Measurements from ENCODE around the gene HUS1.
"Not testable (repeated sequence)": the region's sequence is repeated elsewhere in the genome, so short reads cannot be mapped to it uniquely, and the experiment has no call there.

Gene HUS1

DNA sequence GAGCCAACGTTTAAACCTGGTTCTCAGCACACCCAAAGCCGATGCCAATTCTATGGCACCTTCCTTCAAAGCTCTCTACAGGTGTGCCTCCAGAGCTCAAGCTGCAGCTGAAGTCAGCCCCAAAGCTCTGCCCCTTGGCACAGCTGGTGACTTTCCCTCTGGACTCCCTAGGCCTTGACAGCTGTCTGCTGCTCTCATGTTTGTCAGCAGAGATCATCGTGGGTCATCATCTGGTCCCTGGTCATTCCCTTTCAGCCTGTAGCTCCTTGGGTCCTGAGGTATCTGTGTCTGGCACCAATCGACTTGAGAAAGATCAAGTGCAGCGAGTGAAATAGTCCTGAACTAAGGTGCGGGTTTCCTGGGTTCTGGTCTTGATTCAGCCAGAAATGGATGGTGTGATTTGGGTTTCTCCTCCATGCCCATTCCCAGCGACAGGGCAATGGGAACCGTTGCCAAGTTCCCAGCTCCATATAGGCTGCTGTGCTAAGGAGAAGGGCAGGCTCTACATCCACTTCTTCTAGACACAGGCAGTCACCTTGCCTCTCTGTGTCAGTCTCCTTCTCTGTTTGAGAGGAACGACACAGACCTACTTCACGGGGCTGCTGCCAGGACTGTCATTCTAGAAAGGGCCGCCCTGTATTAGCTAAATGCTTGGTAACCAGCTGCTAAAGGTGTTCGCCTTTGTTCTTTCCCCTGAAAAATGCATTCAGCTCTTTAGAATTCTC, 34.7 kb downstream of the HUS1 start:
- no peak for DNase-seq (ENCODE audit: low spot score)

GRCh38 chr7:47943676-47944474, 35.5 kb downstream of the HUS1 start:
- DNase-seq (ENCODE audit: low spot score): no peak

- not testable (repeated sequence) for DNase-seq (ENCODE audit: low spot score)
These were observed 36.8 kb downstream of the HUS1 start for GRCh38 chr7:47942651-47943050.

DNA sequence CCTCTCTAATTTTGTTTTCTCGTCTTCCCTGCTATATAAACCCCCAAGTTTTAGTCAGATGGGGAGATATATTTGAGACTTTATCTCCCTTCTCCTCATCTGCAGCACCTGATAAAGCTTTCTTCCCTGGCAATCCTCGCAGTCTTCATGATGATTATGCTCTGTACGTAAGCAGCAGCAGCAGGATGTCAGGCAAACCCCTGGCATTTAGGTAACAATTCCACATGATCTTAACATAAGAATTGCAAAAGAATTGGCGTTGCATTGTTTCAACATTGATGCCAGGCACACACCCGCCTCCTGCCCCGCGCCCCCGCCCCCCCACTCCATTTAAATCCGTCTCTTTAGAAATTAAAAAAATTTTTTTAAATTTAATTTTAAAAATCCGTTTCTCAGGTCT, 37.3 kb downstream of the HUS1 start:
- DNase-seq (ENCODE audit: low spot score): no peak

- DNase-seq (ENCODE audit: low spot score): no peak
These were observed 38.1 kb downstream of the HUS1 start for GRCh38 chr7:47941136-47941844.

GRCh38 chr7:47940088-47941013, 39.1 kb downstream of the HUS1 start:
- no peak for DNase-seq (ENCODE audit: low spot score)

DNA sequence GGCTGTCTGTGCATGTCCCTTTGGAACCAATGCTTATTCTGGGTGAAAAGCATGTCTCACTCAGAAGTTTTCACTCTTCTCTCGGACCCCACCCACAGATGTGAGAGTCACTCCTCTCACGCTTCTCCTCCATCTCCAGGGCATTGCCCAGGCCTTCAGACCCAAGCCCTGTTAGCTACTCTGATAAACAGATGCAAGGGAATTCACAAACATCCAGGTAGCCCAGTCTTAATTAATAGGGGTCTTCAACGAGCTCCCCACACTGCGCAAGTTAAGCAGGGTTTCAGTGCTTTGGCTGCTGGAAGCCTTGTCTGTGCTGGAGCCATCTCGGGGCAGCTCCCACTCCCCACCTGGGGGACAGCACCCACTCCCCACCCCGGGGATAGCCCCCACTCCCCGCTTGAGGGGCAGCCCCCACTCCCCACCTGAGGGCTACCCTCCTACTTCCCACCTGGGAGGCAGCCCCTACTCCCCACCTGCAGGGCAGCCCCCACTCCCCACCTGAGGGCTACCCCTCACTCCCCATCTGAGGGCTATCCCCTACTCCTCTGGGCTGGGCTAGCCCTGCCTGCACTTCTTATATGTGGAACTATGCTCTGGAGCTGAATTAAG, 39.9 kb downstream of the HUS1 start:
- DNase-seq (ENCODE audit: low spot score): no peak

- no peak for DNase-seq (ENCODE audit: low spot score)
These were observed 40.7 kb downstream of the HUS1 start for GRCh38 chr7:47938574-47939165.

GRCh38 chr7:47937711-47938573, 41.5 kb downstream of the HUS1 start:
- DNase-seq (ENCODE audit: low spot score): no peak

DNA sequence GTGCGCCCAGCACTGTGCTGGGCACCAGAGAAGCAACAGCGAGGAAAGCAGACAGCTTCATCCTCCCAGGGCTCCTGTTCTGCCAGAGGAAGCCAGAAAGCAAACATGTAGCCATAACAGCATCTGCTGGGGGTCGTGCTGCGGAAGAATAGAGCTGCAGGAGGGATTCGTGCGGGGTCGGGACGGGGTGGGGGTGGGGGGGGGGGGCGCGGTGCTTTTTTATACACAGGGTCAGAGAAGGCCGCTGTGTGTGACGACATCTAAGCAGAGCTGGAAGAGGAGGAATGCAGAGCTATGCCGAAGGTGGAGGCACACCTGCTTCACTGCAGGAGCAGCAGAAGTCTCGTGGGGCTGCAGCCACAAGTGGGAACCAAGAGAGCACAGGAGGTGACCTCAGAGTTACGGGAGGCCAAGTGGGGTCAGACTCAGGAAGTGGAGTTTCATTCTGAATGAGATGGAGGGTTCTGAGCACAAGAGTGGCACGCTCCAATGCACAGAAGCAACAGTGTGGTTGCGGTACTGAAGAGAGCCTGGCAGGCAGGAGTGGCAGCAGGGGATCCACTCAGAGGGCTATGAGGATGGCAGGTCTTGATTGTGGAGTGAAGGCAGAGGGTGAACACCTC, 42.2 kb downstream of the HUS1 start:
- no peak for DNase-seq (ENCODE audit: low spot score)

GRCh38 chr7:47936323-47936722, 43.1 kb downstream of the HUS1 start:
- DNase-seq (ENCODE audit: low spot score): no peak

- no peak for DNase-seq (ENCODE audit: low spot score)
These were observed 44.1 kb downstream of the HUS1 start for GRCh38 chr7:47935336-47935735.

DNA sequence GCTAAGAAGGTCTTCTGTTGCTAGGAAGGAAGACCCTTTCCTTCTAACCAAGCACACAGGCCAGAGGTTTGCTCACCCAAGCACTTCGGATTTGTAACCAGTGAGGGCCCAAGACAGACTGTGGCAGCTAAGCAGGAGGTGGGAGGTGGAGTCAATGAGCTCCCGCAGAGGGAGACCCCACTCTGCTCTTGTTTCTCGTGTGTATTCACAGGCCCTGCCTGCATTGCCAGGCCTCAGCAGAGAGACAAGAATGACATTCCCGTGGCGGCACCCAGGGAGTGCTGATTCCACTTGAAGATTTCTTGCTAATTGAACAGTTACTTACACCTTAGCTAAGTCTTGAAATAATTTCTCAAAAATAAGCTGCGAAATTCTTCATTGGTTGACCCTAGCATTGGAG, 44.6 kb downstream of the HUS1 start:
- DNase-seq (ENCODE audit: low spot score): no peak

GRCh38 chr7:47933215-47933614, 46.2 kb downstream of the HUS1 start:
- DNase-seq (ENCODE audit: low spot score): no peak

DNA sequence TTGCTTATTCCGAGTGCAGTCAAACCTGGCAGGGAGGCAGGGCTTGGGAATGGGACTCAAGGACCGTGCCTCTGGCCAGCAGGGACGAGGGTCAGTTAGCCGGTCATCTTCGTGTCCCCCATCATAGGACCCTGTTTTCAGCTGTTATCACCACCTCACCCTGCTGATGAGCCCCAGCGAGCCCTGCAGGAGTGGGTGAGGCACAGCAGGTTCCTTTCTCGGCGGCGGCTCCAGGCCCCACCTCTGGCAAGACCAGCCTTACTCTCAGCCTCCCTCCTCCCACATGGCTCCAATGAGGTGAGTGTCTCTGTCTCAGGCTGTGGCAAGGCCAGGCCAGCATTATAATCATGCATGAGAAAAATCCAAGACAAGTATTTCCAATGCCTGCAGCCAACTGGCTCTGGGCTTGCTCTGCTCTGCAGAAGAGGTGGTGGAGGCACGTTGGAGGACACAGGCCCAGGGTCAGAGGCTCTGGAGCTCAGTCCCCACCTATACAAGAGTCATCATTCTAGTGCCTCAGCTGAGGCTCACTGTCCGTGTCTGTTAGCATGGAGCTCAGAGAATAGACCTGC, 46.9 kb downstream of the HUS1 start:
- no peak for DNase-seq (ENCODE audit: low spot score)

GRCh38 chr7:47932016-47932415, 47.4 kb downstream of the HUS1 start:
- DNase-seq (ENCODE audit: low spot score): no peak

DNA sequence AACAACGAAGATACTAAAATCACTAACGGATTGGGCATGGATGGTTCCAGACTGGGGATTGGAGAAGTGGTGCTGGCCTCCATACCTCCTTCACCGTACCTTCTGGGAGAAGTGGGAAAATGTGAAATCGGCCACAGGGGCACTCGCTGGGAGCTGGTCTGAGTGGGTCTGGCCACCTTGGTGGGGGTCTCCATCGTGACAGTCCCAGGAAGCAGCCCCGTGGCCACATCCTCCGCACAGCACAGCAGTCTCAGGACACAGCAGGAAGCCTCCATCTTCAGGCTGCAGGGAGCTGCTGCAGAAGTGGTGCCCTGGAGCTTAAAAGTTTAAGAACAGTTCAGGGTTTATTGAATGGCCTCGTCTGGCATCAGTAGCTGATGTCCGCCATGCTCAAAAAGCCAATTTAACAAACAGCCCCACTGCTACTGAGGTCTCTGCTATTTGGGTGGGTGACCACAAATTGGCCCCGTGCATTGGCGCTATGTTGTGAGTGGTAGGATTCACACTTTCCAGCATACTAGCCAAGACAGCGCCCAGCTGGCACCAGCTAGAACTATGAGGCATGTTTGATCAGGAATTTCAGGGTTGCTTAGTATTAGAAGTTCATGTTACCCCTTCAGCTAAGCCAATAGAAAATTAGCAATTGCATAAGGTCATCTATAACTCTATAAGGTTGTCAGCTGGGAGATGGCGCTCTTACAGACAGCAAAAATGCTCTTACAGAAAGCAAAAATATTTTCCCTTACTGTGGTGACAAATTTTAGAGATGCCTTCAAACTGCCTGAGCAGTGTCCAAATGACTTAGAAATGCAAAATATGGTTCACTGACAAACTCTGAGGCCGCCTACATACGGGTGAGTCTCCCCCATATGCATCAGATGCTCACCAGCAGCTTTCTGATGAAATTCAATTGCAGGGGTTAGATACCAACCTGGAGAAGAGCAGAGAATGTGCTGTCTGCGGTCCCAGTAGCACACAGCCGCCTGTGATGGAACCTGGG, 48.1 kb downstream of the HUS1 start:
- no peak for DNase-seq (ENCODE audit: low spot score)

DNA sequence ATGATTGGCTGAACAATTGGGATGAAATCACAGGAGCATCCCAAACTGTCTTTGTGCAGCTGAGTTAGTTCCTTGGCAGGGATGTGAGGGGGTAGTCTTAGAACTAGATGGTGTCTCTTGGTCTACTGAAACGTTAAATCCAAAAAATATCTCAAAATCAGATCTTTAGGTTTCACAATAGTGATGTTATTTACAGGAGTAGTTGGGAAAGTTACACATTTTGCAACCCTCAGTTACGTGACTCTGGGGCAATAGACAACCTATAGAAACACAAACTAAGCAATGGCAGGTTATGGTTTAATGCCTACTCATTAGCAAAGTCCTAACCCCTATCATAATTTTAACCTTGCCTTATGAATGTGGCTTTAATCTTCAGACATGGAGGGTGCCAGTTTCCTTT, 55.1 kb downstream of the HUS1 start:
- DNase-seq (ENCODE audit: low spot score): no peak

All from iPS-NIHi11 (cell line).